Gastrocnemius medialis (tissue), 4 donors: ENCODE measurements around the gene BRINP1. TPM values are rescaled to one million over a fixed set of nuclear protein-coding genes. Genes with fewer than 3 reads are reported as not detected.

Experiments
- ATAC-seq, 2 donors: fragments of 150-250 bp; one replicate each; pipeline ENCODE4 v1.9.1; 2016
- DNase-seq, 2 donors: peaks; one replicate each; pipeline ENCODE4 v3.0.0-alpha.2; 2019
- H3K27ac ChIP-seq, 4 donors: fragments of 200-600 bp; sonication (generic); 1 replicate in 1 of 4; 2 replicates in 3 of 4; pipeline ENCODE4 v1.5.1; 2016 to 2018; ENCODE audit warnings: mild to moderate bottlenecking in 2 of 4, moderate library complexity in 1 of 4
- H3K27me3 ChIP-seq, 3 donors: fragments of 200-600 bp; sonication (generic) in 2 of 3; 1 replicate in 1 of 3; 2 replicates in 2 of 3; pipeline versions ENCODE4 v1.5.1 to v1.6.0; 2016 to 2019; ENCODE audit warnings: mild to moderate bottlenecking in 1 of 3, moderate library complexity in 1 of 3
- H3K36me3 ChIP-seq, 2 donors: fragments of 200-600 bp; sonication (generic) in 1 of 2; one replicate each; pipeline ENCODE4 v1.5.1; 2017 to 2018
- H3K4me1 ChIP-seq, 2 donors: fragments of 200-600 bp; sonication (generic) in 1 of 2; one replicate each; pipeline ENCODE4 v1.5.1; 2016 to 2017; ENCODE audit warnings: mild to moderate bottlenecking in 2 of 2
- H3K4me3 ChIP-seq, 4 donors: fragments of 200-600 bp; sonication (generic) in 3 of 4; 1 replicate in 1 of 4; 2 replicates in 3 of 4; pipeline ENCODE4 v1.5.1; 2016 to 2019; ENCODE audit warnings: mild to moderate bottlenecking in 2 of 4
- H3K9me3 ChIP-seq, 3 donors: fragments of 200-600 bp; sonication (generic) in 2 of 3; 1 replicate in 1 of 3; 2 replicates in 2 of 3; pipeline ENCODE4 v1.5.1; 2016 to 2019
- POLR2A ChIP-seq, 2 donors: fragments of 450-650 bp; IDR thresholded peaks; one replicate each; pipeline ENCODE4 v1.6.1; 2017; ENCODE audit warnings: antibody characterized with exemption in 2 of 2, mild to moderate bottlenecking in 2 of 2, moderate library complexity in 2 of 2
- in situ Hi-C, 4 donors: fragments of 200-750 bp; cut with MboI; loops; one replicate each; pipeline versions ENCODE4 v1.15.0 to v1.8.0; 2017; ENCODE audit warnings: low sequenced_read_pairs in 4 of 4
- intact Hi-C: fragments of 100-400 bp; cut with DNase I; formaldehyde crosslinking; loops from one replicate; pipeline ENCODE4 v1.15.1; 2023; ENCODE audit warnings: low total_unique reads
- total RNA-seq, 4 donors: library from RNA; depleted of rRNA; stranded (reverse); fragments of >200 nt; gene quantifications; one replicate each; pipeline versions ENCODE4 v1.1.0 to v1.2.3, GENCODE V29; 2016
- TF ChIP-seq, protein P1 (sequence below), 5 experiments: fragments of 450-650 bp in 3 of 5; fragments of 200-600 bp in 2 of 5; sonication (generic) in 2 of 5; IDR thresholded peaks in 4 of 5; conservative IDR thresholded peaks in 1 of 5; 1 replicate in 4 of 5; 2 replicates in 1 of 5; pipeline ENCODE4 v1.5.1; 2016 to 2019; ENCODE audit warnings: antibody characterized with exemption in 5 of 5, mild to moderate bottlenecking in 3 of 5, moderate library complexity in 3 of 5

Gene BRINP1
- total RNA-seq, 4 donors from 2014 or later = 0.07 TPM; not detected in 3

DNA sequence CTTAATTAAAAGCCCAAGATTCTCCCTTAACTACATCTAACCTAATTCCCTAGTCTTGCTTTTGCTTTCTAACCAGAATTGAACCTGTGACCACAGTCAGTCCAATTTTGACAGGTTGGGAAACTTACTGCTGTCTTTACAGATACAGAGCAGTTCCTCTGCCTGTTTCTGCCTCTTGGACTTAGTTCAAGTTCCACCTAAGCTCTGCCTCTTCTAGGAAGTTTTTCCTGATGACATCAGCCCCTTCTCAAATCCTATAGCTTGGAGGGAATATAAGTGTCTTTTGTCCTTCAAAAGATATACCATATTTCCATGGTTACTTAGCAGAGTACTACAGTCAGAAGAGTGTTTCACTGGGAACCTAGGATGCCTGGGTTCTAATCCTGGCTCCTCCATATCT is 31.7 kb downstream of the BRINP1 start:
- in situ Hi-C loops = no loop called here
- no peaks in the 10 kb centered on the region for H3K4me1 ChIP-seq
- no peaks in the 10 kb centered on the region for H3K36me3 ChIP-seq
- intact Hi-C loops = no loop called here
- DNase-seq (no peak), ATAC-seq (no peak)
- H3K4me3 ChIP-seq = no peak overlapping the region
- no peaks in the 10 kb centered on the region for H3K27me3 ChIP-seq
- no peaks in the 10 kb centered on the region for H3K9me3 ChIP-seq
- no peak for TF ChIP-seq POLR2A (IDR thresholded peaks at IDR 0.05)
- TF ChIP-seq, protein P1, sequence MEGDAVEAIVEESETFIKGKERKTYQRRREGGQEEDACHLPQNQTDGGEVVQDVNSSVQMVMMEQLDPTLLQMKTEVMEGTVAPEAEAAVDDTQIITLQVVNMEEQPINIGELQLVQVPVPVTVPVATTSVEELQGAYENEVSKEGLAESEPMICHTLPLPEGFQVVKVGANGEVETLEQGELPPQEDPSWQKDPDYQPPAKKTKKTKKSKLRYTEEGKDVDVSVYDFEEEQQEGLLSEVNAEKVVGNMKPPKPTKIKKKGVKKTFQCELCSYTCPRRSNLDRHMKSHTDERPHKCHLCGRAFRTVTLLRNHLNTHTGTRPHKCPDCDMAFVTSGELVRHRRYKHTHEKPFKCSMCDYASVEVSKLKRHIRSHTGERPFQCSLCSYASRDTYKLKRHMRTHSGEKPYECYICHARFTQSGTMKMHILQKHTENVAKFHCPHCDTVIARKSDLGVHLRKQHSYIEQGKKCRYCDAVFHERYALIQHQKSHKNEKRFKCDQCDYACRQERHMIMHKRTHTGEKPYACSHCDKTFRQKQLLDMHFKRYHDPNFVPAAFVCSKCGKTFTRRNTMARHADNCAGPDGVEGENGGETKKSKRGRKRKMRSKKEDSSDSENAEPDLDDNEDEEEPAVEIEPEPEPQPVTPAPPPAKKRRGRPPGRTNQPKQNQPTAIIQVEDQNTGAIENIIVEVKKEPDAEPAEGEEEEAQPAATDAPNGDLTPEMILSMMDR (IDR thresholded peaks at IDR 0.05 in 4 of 5, conservative IDR thresholded peaks at IDR 0.05 in 1 of 5) = no peak
- H3K27ac ChIP-seq = no peak overlapping the region

DNA sequence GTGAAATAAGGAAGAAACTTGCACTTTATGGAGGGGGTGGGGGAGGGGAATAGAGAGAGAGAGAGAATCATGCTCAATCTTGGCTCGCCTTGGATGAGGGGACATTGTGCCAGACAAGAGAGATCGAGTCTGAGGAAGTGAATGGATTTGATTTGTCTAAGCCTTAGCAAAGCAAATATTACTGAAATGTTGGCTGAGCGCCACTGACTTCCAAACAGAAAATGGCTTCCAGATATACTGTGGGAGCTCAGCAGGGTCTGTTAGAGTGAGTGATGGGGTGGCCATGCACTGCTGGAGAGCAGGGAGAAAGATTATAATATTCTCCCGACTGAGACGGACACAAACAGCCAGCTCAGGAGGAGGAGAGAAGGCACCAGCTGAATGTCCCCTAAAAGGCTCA is 34.5 kb downstream of the BRINP1 start:
- no peak overlapping the region for H3K27ac ChIP-seq
- ATAC-seq (no peak), DNase-seq (no peak)
- H3K4me3 ChIP-seq = no peak overlapping the region
- in situ Hi-C loops (no loop called here), intact Hi-C loops (no loop called here)
- H3K27me3 ChIP-seq = no peaks in the 10 kb centered on the region
- no peak for TF ChIP-seq POLR2A (IDR thresholded peaks at IDR 0.05)
- TF ChIP-seq, protein P1 (IDR thresholded peaks at IDR 0.05 in 4 of 5, conservative IDR thresholded peaks at IDR 0.05 in 1 of 5) = no peak
- no peaks in the 10 kb centered on the region for H3K4me1 ChIP-seq
- no peaks in the 10 kb centered on the region for H3K36me3 ChIP-seq
- H3K9me3 ChIP-seq = no peaks in the 10 kb centered on the region

DNA sequence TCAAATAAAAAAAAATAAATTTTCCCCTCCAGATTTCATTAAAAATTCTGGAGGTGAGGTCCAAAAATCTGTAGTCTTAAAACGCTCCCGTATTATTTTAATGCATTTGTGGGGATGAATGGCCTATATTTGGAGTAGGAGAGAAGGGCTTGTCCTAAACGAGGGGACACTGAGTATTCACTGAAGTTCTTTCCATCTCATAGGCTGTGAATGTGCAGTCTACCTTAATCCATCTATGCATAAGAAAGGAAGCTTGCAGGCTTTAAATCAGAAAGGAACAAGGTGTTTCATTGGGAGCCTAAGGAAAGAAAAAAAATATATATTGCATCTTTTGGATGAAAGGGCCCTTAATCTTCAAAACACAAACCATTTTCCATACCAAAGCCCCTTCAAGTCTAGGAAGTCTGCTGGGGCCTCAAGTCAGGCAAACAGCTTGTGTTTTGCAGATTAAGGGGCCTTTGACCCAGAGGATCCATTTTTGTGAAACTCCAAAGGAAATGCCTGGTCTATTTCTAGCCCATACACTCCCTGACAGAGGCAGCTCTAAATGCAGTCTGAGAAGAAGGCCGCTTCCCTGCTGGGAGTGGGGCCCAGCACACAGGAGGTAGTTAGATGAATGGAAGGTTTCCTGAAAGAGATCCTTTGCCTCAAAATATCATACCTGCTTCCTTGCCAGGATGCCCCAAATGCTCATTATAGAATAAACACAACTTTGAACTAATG is 35.6 kb downstream of the BRINP1 start:
- Histone ChIP-seq H3K36me3 (no peaks in the 10 kb centered on the region), H3K4me3 (no peak overlapping the region), H3K27ac (no peak overlapping the region), H3K4me1 (no peaks in the 10 kb centered on the region), H3K9me3 (no peaks in the 10 kb centered on the region), H3K27me3 (no peaks in the 10 kb centered on the region)
- TF ChIP-seq POLR2A (IDR thresholded peaks at IDR 0.05) = no peak
- TF ChIP-seq, protein P1 (IDR thresholded peaks at IDR 0.05 in 4 of 5, conservative IDR thresholded peaks at IDR 0.05 in 1 of 5) = no peak
- in situ Hi-C loops (no loop called here), intact Hi-C loops (no loop called here)
- ATAC-seq (no peak), DNase-seq (no peak)

DNA sequence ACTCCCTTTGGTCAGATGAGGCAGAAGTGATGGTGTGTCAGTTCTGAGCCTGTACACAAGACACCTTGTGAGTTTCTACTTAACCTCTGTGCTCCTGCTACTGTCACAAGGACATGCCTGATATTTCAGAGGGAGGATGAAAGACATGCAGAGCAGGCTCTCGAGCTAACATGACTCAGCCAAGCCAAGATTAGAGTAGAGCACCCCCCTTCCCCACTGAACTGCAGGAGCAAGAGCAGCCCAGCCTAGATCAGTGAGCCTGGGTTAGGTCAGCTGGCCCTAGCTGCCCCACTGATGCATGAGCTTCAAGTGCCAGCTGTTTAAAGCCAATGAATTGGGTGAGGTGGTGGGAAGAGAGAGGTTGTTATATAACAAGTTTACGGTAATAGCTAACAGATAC is 36.7 kb downstream of the BRINP1 start:
- no peak for ATAC-seq
- TF ChIP-seq, protein P1 (IDR thresholded peaks at IDR 0.05 in 4 of 5, conservative IDR thresholded peaks at IDR 0.05 in 1 of 5) = no peak
- no peak for TF ChIP-seq POLR2A (IDR thresholded peaks at IDR 0.05)
- H3K4me1 ChIP-seq = no peaks in the 10 kb centered on the region

DNA sequence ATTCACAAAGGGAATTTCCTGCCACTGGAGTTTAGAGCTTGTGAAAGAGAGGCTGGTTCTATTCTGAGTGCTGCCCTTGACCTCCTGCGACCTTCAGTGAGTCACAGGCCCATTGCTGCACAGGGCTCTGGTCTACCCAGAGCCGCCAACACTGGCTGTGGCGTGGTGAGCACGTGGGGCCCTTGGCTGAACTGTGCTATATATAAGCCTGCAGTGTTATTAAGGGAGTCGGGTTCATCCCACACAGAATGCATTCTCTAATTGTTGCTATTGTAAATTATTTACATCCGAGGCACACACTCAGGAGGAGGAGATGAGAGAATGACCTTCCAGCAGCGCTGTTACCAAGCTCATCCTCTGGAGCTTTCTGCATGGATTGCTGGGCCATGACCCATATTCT is 47.1 kb downstream of the BRINP1 start:
- TF ChIP-seq, protein P1 (IDR thresholded peaks at IDR 0.05 in 4 of 5, conservative IDR thresholded peaks at IDR 0.05 in 1 of 5) = no peak
- no peak for TF ChIP-seq POLR2A (IDR thresholded peaks at IDR 0.05)
- in situ Hi-C loops = no loop called here
- H3K4me1 ChIP-seq = no peaks in the 10 kb centered on the region
- intact Hi-C loops = no loop called here
- H3K9me3 ChIP-seq = no peaks in the 10 kb centered on the region
- no peak for ATAC-seq
- H3K36me3 ChIP-seq = no peaks in the 10 kb centered on the region
- no peak overlapping the region for H3K4me3 ChIP-seq
- H3K27me3 ChIP-seq = no peaks in the 10 kb centered on the region
- no peak overlapping the region for H3K27ac ChIP-seq
- peak in 1 of 2 donors; percentile 11 for DNase-seq

More for the DNA sequence above, 36.7 kb downstream of the BRINP1 start:
- H3K9me3 ChIP-seq = no peaks in the 10 kb centered on the region
- no peak overlapping the region for H3K4me3 ChIP-seq
- no peak for DNase-seq
- in situ Hi-C loops = no loop called here
- H3K27me3 ChIP-seq = no peaks in the 10 kb centered on the region
- H3K36me3 ChIP-seq = no peaks in the 10 kb centered on the region
- intact Hi-C loops = no loop called here
- no peak overlapping the region for H3K27ac ChIP-seq
